DND-41 (cell line): ENCODE results near the gene NOL9.

ENCODE experiments used
- CTCF ChIP-seq: IDR thresholded peaks from 2 replicates; pipeline ENCODE4 v1.5.1; 2012; ENCODE audit warnings: borderline replicate concordance, low read length, moderate library complexity, mild to moderate bottlenecking; ENCODE audit not compliant: poor library complexity, severe bottlenecking; ENCODE audit errors: extremely low read depth
- EZH2 ChIP-seq: IDR thresholded peaks from 3 replicates; pipeline ENCODE4 v1.6.1; 2012; ENCODE audit warnings: borderline replicate concordance, low read depth, mild to moderate bottlenecking, moderate library complexity, low read length, inconsistent platforms; ENCODE audit not compliant: severe bottlenecking

GRCh38 chr1:6599141-6599975 lies 45.0 kb upstream of the NOL9 start:
- TF ChIP-seq CTCF, result no peak
- TF ChIP-seq EZH2, result no peak
